Measurements from ENCODE around the gene NXPH1.

Gene NXPH1

DNA sequence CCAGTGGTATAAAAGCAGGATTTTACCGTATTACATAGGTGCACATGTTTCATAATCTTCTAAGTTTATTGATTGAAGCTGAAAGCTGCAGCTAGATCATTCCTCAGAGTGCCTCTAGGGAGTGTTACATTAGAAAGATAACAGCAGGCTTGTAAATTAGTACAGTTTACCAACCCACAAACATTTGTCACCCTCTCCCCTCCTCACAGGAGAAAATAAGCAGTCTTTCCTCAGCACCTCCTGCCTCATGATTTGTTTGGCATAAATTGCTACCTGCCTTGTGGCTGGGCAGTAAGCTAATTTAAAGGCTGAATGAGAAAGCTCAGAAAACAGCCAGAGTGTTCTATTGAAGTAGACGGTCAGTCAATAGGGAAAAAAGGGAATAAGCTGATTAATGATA, 74.2 kb downstream of the NXPH1 start:
- no peak for DNase-seq (ENCODE audit: low spot score)

DNA sequence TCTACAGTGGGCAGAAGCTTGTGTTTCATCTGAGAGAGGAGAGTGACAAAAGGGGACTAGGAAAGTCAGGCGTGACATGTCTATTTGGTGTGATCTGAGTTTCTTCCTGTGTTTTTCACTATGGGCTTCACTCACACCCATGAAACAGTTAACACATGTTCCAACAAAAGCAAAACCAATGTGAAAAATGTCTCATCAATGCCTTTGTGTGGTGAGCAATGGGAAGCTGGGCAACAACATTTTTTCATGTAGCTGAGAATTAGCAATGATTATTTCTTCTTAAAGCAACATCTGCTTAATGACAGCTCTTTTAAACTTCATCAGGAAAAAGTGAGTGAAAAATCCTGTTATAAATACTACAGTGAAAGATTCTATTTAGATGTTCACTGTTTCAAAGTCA, 76.2 kb downstream of the NXPH1 start:
- no peak for DNase-seq (ENCODE audit: low spot score)

GRCh38 chr7:8511855-8512254, 78.4 kb downstream of the NXPH1 start:
- DNase-seq (ENCODE audit: low spot score): no peak

- no peak for DNase-seq (ENCODE audit: low spot score)
These were observed 81.5 kb downstream of the NXPH1 start for GRCh38 chr7:8514781-8515519.

- DNase-seq (ENCODE audit: low spot score): no peak
These were observed 82.3 kb downstream of the NXPH1 start for GRCh38 chr7:8515640-8516185.

GRCh38 chr7:8516976-8517375, 83.6 kb downstream of the NXPH1 start:
- no peak for DNase-seq (ENCODE audit: low spot score)

GRCh38 chr7:8528311-8528710, 94.9 kb downstream of the NXPH1 start:
- no peak for DNase-seq (ENCODE audit: low spot score)

DNA sequence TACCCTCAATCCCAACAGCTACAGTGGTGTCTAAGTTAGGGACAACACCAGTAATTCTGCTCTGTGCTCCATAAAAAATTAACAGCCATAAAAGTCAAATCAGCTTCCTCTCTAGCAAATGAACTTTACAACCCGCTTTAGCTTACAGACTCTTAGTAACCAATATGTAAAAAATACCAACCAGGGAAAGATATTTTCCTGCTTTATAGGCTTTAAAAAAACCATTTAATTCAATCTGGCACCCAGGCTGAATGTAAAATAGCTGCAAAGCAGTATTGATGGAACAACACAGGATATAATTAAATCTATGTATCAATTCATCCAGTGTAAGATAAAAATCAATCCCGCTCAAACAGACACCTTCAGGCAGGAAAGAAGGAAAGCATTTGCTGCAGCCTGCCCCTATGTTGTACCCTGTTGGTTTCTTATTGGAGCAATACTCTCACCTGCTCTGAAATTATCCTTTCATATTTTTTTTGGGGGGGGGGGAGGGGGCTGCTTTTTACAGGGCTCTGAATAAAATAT, 98.6 kb downstream of the NXPH1 start:
- DNase-seq (ENCODE audit: low spot score): no peak

- peak; percentile 70 for DNase-seq (ENCODE audit: low spot score)
These were observed 103.0 kb downstream of the NXPH1 start for GRCh38 chr7:8536431-8536830.

GRCh38 chr7:8549046-8549445, 115.6 kb downstream of the NXPH1 start:
- no peak for DNase-seq (ENCODE audit: low spot score)

DNA sequence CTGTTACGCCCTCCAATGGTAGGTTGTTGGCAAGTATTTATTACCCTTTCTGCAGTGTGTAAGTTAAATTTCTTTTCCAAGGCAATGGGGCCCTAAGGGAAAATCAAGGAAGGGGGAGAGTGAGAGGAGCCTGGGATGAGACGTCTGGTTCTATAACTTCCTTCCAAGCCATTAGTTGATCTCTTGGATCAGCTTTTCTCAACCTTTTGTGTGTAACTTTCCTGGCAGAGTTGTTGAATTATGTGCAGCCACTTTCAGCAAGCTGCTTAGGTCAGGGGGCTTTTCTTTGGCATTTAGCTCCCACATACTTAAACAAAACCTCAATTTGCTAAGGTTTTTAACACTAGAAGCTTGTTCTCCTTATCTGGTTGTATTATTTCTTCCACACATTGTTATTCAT, 127.1 kb downstream of the NXPH1 start:
- DNase-seq (ENCODE audit: low spot score): no peak

GRCh38 chr7:8561449-8561848, 128.0 kb downstream of the NXPH1 start:
- no peak for DNase-seq (ENCODE audit: low spot score)

DNA sequence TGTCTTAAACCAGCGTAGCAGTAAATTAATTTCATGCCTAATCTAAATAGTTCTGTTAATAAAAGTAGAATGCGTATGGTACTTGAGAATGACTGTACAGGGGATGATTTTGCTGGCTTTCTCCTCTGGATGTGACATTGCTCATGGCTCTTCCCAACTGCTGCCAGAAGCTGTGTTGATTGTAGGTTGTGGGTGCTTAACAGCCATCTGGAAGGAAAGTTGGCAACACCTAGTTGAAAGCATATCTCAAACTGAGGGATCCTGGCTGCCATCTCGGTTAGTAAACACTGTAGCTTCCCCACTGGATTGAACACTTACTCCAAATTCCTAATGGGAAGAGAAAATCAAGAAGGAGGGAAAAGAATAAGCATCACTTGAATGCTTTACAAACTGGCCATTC, 130.9 kb downstream of the NXPH1 start:
- no peak for DNase-seq (ENCODE audit: low spot score)

GRCh38 chr7:8566016-8566415, 132.6 kb downstream of the NXPH1 start:
- no peak for DNase-seq (ENCODE audit: low spot score)

- no peak for DNase-seq (ENCODE audit: low spot score)
These were observed 134.2 kb downstream of the NXPH1 start for GRCh38 chr7:8567626-8568025.

DNA sequence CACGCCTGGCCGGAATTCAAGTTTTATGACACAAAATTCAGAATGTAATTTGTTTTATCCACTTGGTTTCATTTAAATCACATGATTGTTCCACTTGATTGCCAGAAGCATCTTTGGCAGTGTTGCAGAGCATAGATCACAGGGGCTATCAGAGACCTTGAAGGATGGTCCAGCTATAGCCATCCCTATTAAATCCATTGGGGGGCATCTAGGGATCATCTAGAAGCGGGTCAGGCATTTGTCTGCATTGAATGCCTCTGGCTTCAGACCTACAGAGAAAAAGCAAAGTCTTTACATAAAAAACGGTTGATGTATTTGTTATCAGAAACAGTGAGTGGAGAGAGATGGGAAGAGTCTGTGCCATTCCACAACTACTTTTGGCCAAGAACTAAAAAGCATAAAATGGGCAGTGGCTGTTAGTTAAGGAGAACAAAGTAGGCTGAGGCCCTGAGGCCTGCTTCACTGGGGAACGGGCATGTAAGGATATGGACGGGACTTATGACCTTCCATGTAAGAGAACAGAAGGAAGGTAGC, 146.3 kb downstream of the NXPH1 start:
- DNase-seq (ENCODE audit: low spot score): no peak

DNA sequence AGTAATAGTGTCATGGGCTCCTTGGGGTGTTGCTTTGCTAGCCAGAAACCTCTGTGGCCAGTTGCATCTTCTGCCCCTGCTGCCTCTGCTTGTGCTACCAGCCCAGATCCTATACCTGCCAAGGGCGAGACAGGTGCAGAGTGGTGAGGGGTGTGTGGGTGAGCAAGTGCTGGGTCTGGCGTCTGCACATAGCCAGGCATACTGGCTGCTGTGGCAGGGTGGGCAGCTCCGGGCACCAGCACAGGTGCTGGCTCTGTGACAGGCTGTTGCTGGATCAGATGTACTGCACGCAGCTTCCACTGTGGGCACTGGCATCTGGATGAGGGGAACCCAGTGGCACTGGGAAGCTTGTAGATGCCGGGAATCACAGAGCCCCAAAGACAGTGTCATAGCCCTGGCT, 148.4 kb downstream of the NXPH1 start:
- DNase-seq (ENCODE audit: low spot score): no peak

DNA sequence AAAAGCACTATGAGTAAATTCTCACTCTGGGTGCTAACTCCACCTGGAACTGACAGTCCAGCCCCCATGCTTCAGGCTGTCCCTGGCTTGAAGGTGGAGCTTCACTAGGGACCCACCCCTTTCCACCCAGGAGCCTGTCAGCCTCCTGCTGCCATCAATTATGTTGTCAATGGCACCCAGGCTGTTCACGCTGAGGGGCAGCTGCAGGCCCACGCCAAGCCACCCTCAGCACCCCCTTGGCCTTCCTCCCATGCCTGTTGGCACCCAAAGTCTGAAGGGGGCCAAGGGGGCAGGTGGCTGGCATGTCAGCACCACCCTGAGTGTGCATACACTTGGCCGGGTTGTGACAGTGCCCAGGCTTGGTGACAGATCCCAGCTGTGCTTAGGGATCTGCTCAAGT, 149.3 kb downstream of the NXPH1 start:
- no peak for DNase-seq (ENCODE audit: low spot score)

DNA sequence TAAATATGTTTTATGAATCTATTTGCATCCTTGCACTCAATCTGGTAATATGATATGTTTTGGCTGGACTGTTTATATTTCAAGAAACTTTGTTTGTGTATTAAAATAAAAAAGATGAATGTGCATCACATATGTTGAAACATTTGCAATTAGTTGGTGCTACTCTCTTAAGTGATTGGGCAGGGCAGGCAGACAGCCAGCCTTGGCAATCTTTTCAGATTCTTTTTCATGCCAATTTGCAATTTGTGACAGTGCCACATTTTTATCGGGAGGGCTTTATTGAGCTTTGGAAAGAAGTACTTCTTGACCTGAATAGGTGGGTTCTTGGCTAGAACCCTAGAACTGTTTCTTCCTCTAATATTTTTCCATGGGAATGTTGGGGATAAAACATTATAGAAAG, 152.2 kb downstream of the NXPH1 start:
- DNase-seq (ENCODE audit: low spot score): no peak

GRCh38 chr7:8590225-8590624, 156.8 kb downstream of the NXPH1 start:
- DNase-seq (ENCODE audit: low spot score): no peak

GRCh38 chr7:8590791-8591190, 157.4 kb downstream of the NXPH1 start:
- DNase-seq (ENCODE audit: low spot score): no peak

DNA sequence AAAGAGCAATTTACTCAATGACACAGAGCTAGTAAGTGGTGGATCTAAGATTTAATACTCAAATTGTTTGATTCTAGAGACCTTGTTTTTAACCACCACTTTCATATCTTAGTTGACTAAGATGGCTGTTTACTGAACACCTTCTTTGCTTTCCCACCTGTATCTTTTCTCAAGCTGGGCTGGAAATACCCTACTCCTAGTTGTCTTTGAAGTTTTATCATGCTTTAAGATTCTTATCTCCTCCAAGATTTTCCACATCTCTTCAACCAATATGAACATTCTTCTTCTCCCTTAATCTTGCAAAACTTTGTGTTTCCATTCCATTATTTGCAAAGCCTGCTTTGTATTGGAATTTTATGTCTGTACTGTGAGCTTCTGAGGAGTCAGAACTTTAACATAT, 157.9 kb downstream of the NXPH1 start:
- DNase-seq (ENCODE audit: low spot score): no peak

GRCh38 chr7:8592167-8592566, 158.8 kb downstream of the NXPH1 start:
- no peak for DNase-seq (ENCODE audit: low spot score)

DNA sequence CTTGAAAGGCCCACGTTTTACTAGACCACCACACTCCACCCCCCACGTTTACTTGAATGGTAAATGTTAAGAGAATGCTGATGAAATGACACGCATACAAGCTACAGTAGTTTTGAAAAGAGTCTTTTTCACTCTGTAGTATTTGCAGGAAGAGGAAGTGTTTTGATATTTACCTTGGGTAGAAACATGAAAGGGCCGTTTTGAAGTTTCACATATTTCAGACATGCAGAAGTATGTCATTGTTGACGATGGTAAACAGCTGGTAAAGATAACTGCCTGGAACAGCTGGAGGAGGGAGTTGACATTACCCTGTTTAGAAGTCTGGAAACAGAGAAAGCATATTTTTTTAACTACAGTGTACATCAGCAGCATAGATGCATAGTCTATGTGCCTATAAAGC, 160.7 kb downstream of the NXPH1 start:
- DNase-seq (ENCODE audit: low spot score): no peak
